ENCODE measurements around the gene NMT1.

The NMT1 gene

GRCh38 chr17:45106582-45106981, 45.5 kb downstream of the NMT1 start:
- no peak for DNase-seq

DNA sequence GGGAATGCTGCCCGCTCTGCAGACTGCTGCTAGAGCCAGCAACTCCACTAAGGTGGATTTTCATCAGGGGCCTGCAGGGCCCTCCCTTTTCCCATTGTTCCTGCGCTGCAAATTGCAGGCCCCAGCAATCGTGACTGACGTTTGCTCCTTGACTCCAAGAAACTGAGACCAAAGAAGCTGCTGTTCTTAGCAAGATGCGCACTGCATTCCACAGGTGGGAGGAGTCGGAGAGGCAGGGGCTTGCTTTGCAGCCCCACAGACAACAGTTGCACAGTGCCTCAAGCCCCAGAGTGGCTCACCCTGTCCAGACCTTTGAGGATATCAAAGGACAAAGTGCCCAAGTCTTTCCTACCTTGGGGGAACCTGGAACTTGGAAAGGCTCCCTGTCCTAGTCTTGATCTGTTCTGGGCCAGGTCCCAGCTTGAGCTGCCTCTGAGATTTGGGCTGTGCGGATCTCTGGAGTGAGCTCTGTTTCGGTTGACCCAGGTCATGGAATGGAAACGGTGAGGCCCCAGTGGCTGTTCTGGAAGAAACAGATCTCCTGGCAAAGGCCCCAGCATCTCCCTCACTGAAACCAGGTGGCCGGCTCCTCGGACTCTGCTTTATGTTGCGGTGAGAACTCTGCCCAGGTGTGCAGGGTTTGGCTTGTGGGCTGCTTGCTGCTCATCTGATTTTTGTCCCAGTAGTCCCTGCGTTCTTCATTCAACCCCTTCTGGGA, 46.3 kb downstream of the NMT1 start:
- no peak for DNase-seq

DNA sequence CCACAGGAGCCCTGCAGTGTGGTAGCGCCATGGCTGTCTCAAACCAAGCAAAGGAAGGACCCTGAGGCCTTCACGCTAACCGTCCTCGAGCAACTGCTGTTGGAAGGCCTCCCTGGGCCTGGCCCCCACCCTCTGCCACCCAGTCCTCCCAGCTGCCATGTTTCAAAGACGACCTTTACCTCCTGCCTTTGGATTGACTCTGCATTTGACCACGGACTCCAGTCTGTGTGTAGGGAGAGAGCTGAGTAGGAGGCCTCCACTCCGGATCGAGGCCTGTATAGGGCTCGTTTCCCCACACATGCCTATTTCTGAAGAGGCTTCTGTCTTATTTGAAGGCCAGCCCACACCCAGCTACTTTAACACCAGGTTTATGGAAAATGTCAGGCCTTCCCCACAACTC, 46.9 kb downstream of the NMT1 start:
- no peak for DNase-seq

- no peak for DNase-seq
Observed at GRCh38 chr17:45108595-45109521, 47.7 kb downstream of the NMT1 start.

GRCh38 chr17:45110676-45111611, 49.8 kb downstream of the NMT1 start:
- DNase-seq: no peak

DNA sequence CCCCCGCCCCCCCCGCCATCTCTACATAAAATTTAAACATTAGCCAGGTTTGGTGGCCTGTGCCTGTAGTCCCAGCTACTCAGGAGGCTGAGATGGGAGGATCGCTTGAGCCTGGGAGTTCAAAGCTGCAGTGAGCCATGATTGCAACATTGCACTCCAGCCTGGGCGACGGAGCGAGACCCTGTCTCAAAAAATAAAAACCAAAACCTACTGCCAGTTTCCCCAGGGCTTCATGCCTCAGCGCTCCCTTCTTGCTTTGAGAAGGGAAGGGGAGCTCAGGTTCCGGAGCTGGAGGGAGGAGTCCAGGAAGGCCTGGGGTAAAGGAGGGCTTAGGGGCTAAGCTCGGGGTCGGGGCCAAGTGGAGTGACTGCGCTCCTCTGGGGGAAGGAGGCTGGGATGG, 50.7 kb downstream of the NMT1 start:
- DNase-seq: no peak

DNA sequence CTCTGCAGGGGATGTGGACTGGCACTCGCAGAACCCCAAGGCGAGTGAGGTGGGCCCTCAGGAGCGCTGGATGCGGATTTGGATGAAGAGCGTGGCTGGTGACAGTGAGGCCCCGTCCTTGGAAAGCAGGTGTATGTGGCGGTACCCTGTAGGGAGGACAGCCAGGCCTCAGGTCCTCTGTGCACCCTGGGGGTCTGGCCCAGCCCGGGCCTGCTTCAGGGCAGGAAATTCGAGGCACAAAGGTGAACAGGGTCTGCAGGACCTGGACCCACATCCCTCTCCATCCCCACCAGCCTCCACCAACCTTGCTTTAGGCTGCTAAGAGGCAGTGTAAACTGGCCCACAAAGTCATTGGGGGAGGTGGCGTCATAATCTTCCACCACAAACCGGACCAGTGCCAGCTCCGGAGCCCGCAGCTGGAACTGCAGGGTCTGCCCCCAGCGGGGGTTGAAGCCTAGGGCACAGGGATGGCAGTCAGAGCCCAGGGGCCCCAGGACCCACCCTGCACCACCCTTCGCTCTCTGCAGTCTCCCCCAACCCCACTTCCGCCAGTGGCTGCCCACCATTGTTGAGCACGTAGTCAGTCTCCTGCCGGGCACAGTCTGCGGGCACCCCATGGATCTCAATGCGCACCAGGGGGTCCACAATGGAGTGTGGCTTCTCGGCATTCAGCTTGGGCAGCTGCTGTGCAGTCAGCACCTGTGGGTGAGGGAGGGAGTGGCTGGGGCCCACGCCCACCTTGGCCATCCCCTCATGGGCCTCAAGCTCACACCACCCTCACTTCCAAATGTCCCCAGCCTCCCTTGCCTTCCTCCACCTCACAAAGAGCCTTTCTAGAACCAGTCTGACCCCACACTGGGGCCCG, 51.7 kb downstream of the NMT1 start:
- DNase-seq: no peak

DNA sequence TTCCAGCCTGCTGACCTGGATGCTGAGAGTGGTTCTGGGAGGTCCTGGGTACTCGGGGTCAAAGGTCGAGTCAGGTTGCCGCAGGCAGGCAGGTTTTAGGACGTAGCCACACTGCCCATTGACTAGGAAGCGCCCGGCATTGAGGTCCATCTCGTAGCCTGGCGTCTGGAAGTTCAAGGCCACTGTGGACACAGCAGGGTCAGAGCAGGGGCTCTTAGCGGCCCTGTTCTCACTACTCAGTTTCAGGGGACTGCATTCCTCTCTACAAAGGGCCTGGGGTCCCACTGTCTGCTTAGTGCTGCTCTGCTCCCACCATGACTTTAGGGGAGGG, 52.3 kb downstream of the NMT1 start:
- no peak for DNase-seq

- no peak for DNase-seq
Observed at GRCh38 chr17:45114117-45114932, 53.2 kb downstream of the NMT1 start.

DNA sequence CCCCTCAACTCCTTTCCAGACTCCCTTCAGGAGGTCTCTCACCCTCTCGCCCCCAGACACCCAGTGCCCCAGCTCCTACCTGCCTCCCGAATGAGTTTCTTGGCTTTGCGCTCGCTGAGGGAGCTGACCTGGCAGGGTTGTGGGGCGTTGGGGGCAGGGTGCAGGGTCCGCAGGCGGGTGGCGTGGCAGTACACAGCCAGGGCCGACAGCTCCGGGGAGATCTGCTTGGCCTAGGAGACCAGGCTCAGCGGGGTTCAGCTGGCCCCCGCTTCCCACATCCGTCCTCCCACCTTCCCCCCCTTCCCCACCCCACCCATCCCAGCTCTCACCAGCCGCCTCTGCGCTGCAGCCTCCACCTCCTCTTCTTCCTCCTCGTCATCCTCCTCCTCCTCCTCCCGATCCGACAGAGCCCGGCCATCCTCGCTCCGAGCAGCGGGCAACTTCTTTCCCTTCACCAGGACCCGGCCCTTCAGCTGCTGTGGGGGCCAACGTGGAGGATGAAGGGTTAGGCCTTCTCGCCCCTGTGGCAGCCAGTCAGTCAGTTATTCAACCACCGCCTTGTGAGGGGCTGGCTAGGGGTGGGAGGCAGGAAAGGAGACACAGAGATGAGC, 54.0 kb downstream of the NMT1 start:
- no peak for DNase-seq

DNA sequence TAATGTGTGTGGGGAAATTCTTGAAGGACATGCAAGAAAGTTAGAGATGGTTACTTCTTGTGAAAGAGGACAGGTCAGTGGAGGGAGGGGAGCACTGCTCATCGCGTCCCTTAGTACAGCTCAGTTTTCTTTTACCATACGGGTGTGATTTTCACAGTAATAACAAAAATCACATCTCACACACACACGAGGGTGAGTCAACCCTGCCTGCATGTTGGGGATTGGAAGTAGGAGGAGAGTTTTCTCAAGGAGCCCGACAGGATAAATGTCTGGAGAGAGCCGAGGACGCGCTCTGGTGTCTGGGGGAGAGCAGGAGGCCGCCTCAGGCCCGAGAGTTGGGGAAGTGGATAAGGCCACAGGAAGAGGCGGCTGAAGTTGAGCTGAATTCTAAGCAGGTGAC, 54.8 kb downstream of the NMT1 start:
- DNase-seq: no peak

DNA sequence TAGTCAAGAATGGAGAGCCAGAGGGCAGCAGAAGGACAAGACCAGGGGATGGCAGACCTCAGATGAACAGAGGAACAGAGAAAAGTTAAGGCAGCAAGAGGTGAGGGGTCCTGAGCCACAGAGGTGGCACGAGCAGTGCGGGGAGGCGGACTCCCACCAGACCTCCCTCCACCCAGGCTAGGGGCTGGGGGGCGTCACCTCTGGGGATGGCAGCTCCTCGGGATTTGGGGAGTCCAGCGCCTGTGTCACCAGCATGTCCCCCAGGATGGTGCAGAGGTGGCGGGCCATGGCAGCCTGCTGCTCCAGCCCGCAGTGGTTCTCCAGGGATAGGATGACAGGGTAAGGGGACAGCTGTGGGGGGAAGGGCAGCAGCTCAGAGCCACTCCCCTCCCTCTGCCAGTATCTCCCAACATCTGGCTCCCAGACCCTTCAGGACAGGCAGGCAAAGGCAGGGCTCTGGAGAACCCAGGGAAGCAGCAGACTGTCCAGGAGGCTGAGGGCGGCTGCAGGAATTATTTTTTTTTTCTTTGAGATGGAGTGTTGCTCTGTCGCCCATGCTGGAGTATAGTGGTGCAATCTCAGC, 55.4 kb downstream of the NMT1 start:
- no peak for DNase-seq

GRCh38 chr17:45117334-45117733, 56.2 kb downstream of the NMT1 start:
- no peak for DNase-seq

GRCh38 chr17:45117848-45118646, 56.9 kb downstream of the NMT1 start:
- DNase-seq: no peak

DNA sequence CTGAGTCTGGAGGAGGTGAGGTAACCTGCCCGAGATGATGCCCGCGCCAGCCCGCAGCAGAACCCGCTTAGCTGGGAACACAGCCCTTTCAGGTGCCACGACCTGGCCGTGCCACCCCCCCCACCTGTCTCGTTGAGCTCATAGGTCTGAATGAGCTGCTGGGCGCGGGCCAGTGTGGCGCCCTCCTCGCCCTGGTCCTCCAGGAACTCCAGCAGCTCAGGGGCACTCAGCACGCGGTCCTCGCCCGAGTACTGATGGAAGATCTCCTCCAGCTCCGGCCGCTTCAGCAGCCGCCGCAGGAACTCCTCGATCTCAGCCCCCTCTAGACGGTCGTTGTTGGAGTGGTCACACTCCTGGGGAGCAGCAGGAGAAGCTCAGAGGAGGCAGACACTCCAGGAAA, 57.6 kb downstream of the NMT1 start:
- DNase-seq: no peak

GRCh38 chr17:45119964-45120363, 58.8 kb downstream of the NMT1 start:
- DNase-seq: no peak

DNA sequence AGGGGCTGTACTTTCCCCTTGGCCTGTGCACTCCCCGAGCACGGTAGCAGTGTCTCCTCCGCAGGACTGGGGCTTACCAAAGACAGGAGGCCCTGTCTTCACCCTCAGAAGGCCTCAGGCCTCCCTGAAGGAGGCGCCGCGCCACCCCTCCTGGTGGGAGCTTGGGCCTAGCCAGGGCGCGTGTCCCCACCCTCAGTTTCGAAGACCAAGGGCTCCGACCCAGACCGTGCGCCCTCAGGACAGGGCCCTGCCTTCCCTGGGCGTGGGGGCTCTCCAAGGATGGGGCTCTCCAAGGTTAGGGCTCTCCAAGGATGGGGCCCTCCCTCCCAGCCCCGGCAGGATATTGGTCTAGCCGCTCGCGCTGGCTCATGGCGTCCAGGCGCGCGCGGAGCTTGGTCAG, 59.4 kb downstream of the NMT1 start:
- no peak for DNase-seq

- no peak for DNase-seq
Observed at GRCh38 chr17:45121055-45121454, 59.9 kb downstream of the NMT1 start.

DNA sequence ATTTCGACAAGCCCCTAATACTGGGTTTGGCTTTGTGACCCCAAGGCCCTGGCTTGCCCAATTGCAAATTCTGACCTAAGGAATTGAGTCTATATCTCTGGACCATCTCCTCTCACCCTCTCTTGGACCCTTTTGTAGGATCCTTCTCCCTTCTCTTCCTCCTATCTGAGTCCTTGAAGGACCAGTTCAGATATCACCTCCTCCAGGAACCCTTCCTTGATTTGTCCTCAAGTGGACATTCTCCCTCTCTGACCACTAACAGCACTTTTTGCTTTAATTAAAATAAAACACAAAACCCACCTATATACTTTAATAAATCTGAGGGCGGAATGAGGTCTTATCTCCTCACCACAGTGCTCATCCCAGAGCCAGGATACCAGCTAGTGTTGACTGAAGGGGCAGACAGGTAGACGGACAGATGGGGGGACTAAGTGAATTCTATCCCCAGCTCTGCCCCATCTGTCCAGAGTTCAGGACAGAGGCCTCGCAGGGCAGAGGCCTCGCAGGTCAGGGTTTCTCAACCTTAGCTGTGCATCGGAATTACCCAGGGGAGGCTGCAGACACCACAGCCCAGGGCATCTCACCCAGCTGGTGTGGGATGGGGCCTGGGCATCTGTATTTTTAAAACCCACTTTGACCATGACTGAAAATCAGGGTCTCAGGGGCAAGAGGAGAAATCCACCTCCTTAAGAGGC, 62.1 kb downstream of the NMT1 start:
- DNase-seq: no peak
